ENCODE results near the gene SNX32. TPM values are rescaled to one million over a fixed set of nuclear protein-coding genes. Genes with fewer than 3 reads are reported as not detected.

SNX32 gene
- polyA plus RNA-seq, 3 donors = 2.1 to 3.3 (median 2.3) TPM

DNA sequence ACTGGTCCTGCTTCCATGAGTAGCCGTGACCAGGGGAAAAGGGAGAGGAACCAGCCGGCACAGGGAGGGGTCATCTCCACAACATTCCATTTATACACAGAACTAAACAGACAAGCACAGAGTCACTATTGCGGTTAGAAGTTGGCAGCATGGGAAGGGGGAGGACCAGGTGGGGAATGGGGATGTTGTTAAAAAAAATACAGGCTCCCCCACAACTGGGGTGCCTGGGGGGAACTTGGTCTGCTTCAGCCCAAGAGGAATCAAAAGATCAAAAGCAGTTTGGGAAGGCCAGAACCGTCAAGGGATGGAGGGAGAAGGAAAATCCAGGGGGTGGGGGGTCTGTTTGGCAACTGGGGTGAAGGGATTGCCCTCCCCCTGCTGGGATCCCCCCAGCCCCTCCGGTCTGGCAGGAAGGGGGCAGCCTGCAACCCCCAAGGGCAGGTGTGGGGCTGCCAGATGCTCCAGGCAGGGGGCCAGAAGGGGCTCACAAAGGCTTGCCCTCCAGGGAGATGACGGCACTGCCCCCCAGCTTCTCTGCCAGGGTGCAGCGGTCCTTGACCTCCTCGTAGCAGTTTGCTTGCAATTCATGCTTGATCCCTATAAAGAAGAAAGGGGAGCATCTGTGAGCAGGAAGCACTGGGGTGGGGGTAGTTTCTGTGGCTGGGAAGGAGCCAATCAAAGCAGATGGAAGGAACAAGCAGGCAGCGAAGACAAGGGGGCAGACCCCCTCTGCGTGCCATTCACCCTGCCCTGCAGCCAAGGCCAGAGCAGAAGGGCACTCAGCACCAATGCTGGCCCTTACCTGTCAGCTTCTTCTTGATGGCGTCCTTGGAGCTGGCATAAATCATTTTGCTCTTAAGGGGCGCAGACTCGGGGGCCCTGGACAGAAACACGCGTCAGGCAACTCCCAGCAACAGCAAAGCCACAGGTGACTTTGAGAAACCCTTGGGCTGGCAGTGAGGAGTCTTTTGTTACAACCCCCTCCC lies 21.4 kb downstream of the SNX32 start:
- no peak for DNase-seq

DNA sequence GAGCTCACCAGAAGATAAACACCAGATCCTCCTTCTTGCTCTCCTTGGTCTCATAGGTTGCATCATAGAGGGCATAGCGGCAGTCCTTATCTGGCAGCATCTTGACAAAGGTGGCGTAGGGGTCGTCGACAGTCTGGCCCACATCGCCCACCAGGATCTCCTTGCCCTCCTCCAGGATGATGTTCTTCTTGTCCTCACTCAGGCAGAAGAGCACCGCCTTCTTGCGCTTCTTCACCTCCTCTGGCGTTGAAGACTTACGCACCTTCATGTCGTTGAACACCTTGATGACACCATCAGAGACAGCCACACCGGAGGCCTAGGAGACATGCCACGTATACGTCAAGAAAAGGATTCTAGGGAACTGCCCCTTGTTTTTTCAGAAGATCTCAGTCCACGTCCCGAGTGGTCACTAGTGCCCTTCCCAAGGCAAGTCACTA lies 22.2 kb downstream of the SNX32 start:
- DNase-seq = no peak

DNA sequence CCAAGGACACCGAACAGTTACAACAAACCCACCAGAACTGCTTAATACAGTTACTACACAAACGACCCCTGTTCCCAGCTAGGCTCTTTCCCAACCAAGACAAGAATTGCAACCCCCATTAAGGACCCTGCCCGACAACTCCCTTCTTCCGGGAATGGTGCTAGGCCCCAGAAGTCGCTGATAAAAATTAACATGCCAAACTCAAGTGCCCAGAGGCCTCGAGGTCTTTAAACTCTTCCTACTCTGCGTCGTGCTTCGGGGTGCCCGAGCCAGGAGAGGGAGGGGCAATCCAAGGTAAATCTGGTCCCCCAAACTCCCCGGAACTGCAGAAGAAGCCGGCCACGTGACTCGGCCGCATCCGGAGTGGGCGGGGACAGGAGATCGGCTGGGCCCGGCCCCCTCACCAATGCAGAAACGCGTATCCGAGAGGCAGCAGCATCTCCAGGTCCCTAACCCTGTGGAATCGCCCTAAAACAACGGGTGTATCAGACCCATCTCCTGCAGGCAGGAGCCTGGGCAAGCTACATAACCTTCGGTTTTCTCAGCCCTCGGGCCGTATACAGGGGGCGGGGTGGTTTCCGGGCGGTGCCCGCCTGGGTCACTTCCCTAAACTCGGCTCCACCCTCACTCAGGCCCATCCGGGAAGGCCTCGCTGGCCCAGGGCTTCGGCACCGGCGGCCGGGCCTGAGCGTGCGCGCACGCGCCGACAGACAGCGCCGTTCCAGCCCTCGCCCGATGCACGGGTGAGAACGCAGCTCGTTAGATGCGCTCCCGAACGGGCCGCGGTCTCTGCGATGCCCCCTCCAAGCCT lies 23.1 kb downstream of the SNX32 start:
- DNase-seq = peak; percentile 45

DNA sequence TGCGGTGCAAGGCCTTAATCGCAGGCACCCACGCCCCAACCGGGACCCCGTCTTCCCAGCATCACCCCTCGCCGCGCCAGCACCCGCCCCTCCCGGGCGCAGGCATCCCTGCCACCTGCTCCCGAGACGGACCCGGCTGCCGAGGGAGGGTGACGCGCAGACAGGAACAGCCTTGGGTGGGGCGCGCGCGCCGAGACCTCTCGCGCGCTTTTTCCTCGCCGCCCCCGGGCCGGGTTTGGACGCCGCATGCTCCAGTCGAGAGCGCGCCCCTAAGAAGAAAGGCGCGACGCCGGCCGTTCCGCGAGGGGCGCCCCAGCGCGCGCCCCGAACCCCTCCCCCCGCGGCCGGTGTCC lies 23.7 kb downstream of the SNX32 start:
- no peak for DNase-seq

DNA sequence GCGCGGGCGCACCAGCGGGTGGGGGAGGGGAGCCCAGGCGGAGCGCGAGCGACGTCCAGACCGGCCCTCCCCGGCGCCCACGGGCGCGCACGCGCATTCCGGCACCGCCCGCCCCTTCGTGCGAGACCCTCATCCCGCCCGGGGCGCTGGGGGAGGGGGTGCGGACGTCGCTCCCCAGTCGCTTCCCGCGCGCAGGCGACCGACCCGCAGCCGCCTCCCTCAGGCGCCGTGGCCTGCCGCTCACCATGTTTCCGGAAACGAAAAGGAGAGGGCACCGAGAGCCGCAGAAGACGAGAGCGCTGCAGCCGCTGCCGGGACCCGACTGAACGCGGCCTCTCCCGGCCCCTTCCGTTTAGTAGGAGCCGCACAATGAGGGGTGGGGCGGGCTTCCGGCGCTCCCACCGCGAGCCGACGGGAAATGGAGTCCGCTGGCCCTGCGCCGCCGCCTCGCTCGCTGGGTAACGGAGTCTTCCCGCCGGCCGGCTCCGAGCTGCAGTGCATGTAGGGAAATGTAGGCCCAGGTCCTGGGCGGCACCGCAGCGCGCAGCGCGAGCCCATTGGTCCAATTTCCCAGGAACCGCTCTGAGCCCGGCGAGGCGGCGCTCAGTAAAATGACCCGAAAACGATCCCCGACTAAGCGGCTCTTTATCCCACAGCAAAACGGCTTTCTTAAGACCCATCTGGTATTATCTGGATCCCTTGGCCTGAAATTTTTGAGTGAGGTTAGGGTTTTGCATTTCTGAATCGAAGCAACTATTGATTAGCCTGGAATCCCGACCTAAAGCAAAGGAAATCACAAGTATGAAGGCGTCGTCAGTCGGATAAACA lies 24.3 kb downstream of the SNX32 start, which contains the start of gene CFL1:
CFL1 (minus strand) TSS at position 328 of the 828 bp plus-strand sequence; CDS start at position 247, 81 bp downstream.
- DNase-seq = peak; percentile 97

DNA sequence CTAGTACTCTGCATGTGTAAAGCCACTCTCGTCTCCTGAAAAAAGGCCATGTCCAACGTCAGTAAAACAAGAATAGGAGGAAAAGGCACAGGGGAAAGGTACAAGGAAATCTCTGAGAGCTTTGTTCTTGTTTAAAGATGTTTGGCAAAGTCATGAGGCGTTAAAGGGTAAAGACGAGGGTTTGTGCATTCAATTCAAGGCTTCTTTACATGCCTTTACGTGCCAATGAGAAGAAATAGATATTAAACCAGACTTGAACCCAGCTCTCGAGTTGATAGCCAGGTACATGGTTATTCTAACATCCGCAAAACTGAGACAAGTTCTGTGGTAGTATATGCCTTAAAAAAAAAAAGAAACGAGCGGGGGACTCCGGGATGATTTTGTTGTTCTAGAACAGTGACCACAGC lies 24.9 kb downstream of the SNX32 start:
- DNase-seq = no peak

DNA sequence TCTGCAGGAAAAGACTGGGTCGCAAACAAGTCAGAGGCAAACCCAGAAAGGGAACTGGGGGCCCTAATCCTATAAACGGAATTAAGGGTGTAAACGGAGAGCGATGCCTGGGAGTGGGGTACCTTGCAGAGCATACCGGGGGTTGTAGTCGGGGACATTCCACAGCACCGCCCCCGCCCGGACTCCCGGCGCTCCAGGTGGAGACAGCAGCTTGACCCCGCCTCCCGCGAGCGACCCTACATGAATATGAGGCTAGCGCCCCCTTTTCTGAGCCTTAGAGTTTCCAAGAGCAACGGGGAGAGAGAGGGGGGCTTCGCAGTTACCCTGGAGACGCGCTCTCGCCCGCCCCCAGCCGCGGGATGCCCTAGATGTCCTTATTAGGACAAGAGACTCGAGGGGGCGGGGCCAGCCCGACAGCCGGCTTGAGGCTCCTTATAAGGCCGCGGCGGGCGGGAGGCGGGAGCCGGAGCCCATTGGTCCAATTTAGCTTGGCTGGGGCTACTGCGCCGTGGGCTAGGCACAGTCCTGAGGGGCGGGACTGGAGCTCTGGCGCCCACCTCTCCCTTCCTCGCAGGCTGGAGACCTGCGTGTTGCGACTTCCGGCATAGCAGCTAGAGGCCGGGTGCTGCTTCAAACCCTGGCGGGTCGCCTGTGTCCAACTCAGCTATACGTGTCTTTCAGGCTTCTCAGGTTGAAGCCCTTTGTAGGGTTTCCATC lies 25.5 kb downstream of the SNX32 start:
- DNase-seq = peak; percentile 99

DNA sequence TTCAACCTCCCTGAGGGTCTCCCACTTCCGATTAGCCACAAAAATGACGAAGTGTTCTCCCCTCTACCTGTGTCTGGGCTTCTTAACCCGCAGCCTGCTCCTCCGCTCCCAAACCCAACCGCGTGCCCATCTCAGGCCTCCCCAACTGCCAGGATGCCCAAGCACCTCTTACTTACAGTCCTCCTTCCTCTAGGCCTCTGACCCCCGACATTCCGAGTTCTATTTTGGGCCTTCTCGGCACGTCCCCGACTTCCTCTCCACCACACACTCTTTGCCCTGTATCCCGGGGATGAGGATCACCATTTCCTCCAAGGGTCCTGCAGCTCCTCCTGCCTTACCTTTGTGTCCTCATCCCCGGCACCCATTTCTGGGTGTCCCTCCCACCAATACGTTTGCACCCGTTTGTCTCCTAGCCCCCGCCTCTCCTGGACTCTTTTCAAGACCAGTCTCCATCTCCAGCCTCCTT lies 26.1 kb downstream of the SNX32 start:
- no peak for DNase-seq

DNA sequence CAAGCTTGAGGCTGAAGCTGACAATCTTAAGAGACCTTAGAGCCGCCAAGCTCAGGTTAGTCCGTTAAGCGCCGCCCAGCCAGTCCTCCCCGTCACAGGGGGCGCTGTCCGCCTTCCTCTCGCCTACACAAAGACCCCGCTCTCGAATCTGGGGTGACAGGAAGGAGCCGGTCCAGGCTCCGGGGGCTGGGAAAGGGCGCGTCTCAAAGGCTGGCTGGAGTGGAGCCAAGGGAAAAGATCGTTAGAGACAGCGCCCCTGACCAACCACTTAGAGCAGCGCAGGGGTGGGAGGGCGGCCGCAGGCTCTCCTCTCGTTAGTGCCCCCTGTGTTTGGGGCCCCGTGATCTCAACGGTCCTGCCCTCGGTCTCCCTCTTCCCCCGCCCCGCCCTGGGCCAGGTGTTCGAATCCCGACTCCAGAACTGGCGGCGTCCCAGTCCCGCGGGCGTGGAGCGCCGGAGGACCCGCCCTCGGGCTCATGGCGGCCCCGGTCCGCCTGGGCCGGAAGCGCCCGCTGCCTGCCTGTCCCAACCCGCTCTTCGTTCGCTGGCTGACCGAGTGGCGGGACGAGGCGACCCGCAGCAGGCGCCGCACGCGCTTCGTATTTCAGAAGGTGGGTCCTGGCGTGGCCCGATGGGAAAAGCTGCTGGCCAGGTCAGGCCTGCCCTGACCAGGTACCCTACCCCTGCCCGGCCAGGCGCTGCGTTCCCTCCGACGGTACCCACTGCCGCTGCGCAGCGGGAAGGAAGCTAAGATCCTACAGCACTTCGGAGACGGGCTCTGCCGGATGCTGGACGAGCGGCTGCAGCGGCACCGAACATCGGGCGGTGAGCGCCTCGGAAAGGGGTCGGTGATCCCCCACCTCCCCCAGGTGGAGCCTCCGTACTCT lies 26.8 kb downstream of the SNX32 start, which contains the start of gene MUS81:
MUS81 (plus strand) TSS at position 156 of the 887 bp plus-strand sequence; CDS start at position 477, 321 bp downstream.
- DNase-seq = peak; percentile 98

DNA sequence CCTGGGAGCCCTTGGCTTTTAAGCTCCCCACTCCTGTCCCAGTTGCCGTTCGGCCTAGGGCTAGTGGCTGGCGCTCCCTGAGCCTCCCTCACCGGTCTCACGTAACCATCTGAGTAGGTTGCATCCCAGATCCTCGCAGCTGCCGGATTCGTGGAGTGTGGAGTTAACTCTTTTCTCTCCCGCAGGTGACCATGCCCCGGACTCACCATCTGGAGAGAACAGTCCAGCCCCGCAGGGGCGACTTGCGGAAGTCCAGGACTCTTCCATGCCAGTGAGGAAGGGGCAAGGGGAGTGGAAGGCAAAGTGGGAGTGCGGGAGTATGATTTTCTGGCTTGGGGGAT lies 27.4 kb downstream of the SNX32 start:
- no peak for DNase-seq

DNA sequence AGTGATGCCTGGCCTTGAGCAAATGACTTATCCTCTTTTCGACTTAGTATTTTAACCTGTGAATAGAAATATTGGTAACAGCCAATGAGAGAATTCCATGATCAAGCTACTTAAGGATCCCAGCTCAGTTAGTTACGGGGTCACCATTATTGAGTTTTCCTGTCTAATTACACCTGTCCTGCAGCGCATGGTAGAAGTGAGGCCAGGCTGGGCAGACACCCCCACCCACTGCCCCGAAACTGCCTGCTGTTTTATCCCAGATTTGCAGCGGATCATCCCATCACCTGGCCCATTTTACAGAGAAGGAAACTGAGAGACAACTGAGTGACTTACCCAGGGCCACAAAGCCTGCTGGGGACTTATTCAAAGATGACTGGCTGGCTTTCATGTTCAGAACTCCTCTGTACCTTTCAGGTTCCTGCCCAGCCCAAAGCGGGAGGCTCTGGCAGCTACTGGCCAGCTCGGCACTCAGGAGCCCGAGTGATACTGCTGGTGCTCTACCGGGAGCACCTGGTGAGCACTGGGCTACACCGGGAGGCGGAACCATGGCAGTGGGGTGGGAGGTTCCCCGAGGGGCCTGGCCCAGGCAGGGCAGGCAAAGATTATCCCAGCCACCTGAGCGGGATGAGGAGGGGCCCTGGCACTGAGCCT lies 27.9 kb downstream of the SNX32 start:
- no peak for DNase-seq

DNA sequence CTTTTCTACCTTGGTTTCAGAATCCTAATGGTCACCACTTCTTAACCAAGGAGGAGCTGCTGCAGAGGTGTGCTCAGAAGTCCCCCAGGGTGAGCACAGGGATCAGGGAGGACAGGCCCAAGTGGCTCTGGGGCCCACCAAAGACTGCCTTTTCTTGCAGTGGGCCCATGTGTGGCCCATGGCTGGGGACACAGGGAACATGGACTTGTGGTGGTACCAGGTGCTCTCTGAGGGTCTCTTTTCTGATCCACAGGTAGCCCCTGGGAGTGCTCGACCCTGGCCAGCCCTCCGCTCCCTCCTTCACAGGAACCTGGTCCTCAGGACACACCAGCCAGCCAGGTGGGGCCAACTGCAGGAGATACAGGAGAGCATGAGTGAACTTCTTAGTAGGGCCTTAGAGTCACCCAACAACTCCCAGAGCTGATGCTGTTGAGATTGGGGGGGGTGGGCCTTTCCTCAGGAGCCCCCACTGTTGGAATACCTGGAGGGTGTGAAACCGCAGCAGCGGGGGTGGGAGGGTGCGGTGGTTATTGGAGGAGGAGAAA lies 28.5 kb downstream of the SNX32 start:
- no peak for DNase-seq

DNA sequence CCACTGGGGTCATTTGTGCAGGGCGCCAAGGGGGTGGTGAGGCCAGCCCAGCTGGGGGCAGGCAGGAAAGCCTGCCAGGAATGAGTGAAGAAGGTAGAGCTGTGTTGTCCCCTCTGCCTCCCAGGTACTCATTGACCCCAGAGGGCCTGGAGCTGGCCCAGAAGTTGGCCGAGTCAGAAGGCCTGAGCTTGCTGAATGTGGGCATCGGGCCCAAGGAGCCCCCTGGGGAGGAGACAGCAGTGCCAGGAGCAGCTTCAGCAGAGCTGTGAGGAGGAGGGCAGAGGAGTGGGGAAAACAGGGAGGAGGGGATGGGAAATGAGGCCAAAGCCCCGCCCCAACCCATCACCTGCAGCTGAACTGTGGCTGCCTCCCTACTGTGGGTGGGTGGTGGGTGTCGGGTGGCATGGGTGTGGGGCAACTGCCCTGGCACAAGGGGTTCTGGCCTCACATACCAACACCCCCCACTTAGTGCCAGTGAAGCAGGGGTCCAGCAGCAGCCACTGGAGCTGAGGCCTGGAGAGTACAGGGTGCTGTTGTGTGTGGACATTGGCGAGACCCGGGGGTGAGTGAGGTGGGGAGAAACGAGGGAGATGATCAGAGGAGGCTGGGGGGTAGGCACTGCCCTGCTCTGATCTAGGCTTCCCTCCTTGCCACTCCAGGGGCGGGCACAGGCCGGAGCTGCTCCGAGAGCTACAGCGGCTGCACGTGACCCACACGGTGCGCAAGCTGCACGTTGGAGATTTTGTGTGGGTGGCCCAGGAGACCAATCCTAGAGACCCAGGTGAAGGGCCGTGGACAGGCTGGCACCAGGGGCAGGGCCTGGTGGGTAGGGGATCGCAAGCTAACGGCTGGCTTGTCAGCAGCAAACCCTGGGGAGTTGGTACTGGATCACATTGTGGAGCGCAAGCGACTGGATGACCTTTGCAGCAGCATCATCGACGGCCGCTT lies 29.5 kb downstream of the SNX32 start:
- no peak for DNase-seq

DNA sequence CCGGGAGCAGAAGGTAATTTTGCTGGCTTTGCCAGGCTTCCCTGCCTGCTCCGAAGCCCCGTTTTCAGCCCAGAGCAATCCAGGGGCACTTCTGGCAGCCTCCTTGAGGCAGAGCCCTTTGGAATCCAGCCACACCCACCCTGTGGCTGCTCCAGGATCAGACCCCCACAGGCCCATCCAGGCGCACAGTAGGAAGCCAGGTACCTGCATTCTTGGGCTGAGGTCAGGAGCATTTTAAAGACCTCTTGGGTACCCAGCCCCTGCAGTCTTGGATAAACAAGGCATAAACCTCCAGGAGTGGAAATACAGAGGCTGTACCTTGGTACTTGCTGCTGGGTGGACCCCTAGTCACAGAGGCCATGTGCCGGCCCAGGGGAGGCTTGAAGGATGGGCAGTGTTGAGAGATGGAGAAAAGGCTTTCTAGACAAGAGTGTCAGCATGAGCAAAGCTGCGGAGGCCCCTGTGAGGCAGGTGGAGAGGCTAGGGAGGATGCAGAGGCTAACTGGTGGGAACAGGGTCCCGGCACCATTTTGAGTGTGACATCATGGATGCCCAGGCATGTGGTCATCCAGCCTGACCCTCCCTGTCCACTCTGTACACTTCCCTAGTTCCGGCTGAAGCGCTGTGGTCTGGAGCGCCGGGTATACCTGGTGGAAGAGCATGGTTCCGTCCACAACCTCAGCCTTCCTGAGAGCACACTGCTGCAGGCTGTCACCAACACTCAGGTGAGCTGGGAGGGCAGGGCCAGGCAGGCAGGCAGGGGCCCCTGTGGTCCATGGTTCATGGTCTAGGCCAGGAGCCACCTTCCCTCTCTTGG lies 30.3 kb downstream of the SNX32 start:
- no peak for DNase-seq

DNA sequence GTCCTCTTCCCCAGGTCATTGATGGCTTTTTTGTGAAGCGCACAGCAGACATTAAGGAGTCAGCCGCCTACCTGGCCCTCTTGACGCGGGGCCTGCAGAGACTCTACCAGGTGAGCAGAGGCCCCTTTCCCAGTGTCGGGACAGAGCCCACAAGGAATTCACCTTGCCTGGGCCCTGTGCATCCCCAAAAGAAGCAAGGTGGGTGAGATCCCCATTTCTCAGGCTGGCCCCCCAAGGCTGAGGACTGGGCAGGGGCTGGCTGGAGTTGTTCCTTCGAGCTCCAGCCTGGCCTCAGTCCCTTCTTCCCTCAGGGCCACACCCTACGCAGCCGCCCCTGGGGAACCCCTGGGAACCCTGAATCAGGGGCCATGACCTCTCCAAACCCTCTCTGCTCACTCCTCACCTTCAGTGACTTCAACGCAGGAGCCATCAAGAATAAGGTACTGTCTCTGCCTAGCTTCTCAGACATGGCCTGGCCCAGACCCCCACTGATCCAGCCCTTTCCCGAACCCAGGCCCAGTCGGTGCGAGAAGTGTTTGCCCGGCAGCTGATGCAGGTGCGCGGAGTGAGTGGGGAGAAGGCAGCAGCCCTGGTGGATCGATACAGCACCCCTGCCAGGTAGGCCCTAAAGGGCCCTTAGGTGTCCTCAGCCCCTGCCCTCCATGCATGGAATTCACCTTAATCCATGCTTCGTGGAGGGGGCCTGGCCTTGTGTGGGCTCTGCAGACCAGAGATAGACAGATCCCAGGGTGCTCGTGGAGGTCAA lies 31.1 kb downstream of the SNX32 start:
- DNase-seq = no peak

DNA sequence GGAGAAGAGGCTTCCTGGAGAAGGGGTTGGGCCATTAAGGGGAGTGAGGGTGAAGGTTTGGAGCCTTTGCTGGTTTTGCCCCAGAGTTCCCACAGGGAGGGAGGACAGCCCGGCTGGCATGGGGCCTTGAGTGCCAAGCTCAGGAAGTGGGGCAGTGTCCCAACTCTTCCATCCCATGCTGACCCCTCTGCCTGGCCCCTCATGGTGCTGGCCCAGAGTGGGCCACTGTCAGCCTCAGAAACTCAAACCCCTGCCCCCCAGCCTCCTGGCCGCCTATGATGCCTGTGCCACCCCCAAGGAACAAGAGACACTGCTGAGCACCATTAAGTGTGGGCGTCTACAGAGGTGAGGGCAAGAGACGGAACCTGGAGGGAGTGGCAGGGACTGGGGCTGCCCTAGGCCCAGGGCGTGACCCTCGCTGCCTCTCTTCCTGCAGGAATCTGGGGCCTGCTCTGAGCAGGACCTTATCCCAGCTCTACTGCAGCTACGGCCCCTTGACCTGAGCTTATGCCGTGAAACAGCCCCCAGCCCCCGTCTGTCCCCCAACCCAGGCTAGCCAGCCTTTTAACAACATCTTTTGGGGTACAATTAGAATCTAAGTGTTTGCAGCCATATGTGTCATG lies 31.9 kb downstream of the SNX32 start:
- no peak for DNase-seq
